HepG2 (cell line): ENCODE data around the gene SIK3. TPM values are rescaled to one million over a fixed set of nuclear protein-coding genes. Genes with fewer than 3 reads are reported as not detected.

Experiments used
- ATAC-seq: fragments of 200-7000 bp; cut with Tn5 transposase; 3 replicates; pipeline ENCODE4 v1.9.1; 2020; ENCODE audit warnings: mild to moderate bottlenecking, moderate library complexity
- BruUV-seq: library from RNA; stranded (reverse); fragments of 400-500 nt; replicated peaks from 2 replicates; lab custom pipeline; 2021; lab: Mats Ljungman, UMichigan
- CTCF ChIA-PET: fragments of 300-600 bp; formaldehyde crosslinking; extraction: SDS; loops from one replicate; lab custom pipeline; 2021; ENCODE audit warnings: low total read pairs, inconsistent platforms, low intra/inter-chr PET ratio; lab: Yijun Ruan, JAX
- POLR2A ChIA-PET: fragments of 350-600 bp; sonication (Branson Sonifier 250); formaldehyde crosslinking; loops from one replicate; lab custom pipeline; 2020; ENCODE audit warnings: antibody characterized with exemption, inconsistent platforms; lab: Yijun Ruan, JAX
- DNase-seq: peaks from one replicate; pipeline ENCODE4 v3.0.0-alpha.2; 2015; ENCODE audit warnings: low spot score
- FAIRE-seq: peaks from 3 replicates; lab custom pipeline; 2011; peaks lifted over from hg19 to GRCh38; lab: Jason Lieb, UNC
- H2AFZ ChIP-seq: one replicate; pipeline ENCODE4 v1.6.1; 2011; ENCODE audit warnings: low read length, inconsistent platforms
- H3K27ac ChIP-seq: fragments of 300-600 bp; 3 replicates; pipeline ENCODE4 v1.8.0; 2011; ENCODE audit warnings: mixed run types, mild to moderate bottlenecking, mixed read lengths, low read length, inconsistent platforms; ENCODE audit not compliant: insufficient read depth; ENCODE audit errors: extremely low read length
- H3K27me3 ChIP-seq, 2 experiments: fragments of 200-600 bp in 1 of 2; 2 replicates in 1 of 2; 3 replicates in 1 of 2; pipeline versions ENCODE4 v1.6.0 to v1.8.0; 2011; ENCODE audit warnings: low read length in 2 of 2, mild to moderate bottlenecking in 2 of 2, moderate library complexity in 2 of 2, inconsistent platforms in 1 of 2; ENCODE audit not compliant: insufficient read depth in 2 of 2, control insufficient read depth in 1 of 2
- H3K36me3 ChIP-seq, 2 experiments: fragments of 200-600 bp in 1 of 2; replicated peaks in 1 of 2; 2 replicates in 1 of 2; 3 replicates in 1 of 2; pipeline versions ENCODE4 v1.5.1 to v1.8.0; 2011; ENCODE audit warnings: low read length in 2 of 2, inconsistent platforms in 1 of 2; ENCODE audit not compliant: insufficient read depth in 2 of 2, control insufficient read depth in 1 of 2
- H3K4me1 ChIP-seq: 2 replicates; pipeline ENCODE4 v1.5.1; 2012; ENCODE audit warnings: low read length, inconsistent platforms; ENCODE audit not compliant: insufficient read depth
- H3K4me2 ChIP-seq: 2 replicates; pipeline ENCODE4 v1.6.0; 2011; ENCODE audit warnings: low read depth, low read length, inconsistent platforms
- H3K4me3 ChIP-seq, 3 experiments: fragments of 200-600 bp in 1 of 3; sonication (generic), shearing (Covaris generic) in 1 of 3; replicated peaks in 1 of 3; 2 replicates each; pipeline ENCODE4 v1.5.1; 2011 to 2016; ENCODE audit warnings: low read length in 3 of 3, inconsistent platforms in 2 of 3, low read depth in 2 of 3, mild to moderate bottlenecking in 2 of 3, control low read depth in 1 of 3, mixed read lengths in 1 of 3; ENCODE audit not compliant: insufficient read depth in 1 of 3
- H3K79me2 ChIP-seq: one replicate; pipeline ENCODE4 v1.6.1; 2011; ENCODE audit warnings: low read length, inconsistent platforms; ENCODE audit not compliant: insufficient read depth
- H3K9ac ChIP-seq: 2 replicates; pipeline ENCODE4 v1.6.0; 2011; ENCODE audit warnings: mild to moderate bottlenecking, low read depth, low read length, inconsistent platforms; ENCODE audit not compliant: insufficient read depth
- H3K9me3 ChIP-seq: 2 replicates; pipeline ENCODE4 v1.5.1; 2012; ENCODE audit warnings: mild to moderate bottlenecking, low read length
- H4K20me1 ChIP-seq: 2 replicates; pipeline ENCODE4 v1.6.0; 2011; ENCODE audit warnings: inconsistent platforms, mild to moderate bottlenecking, low read length, moderate library complexity; ENCODE audit not compliant: insufficient read depth
- GZF1 ChIP-seq: sonication (generic); formaldehyde crosslinking; IDR thresholded peaks from 2 replicates; pipeline ENCODE4 v1.5.1; 2020; ENCODE audit warnings: mild to moderate bottlenecking, missing genetic modification reagents
- NFYB ChIP-seq: sonication (generic); formaldehyde crosslinking; IDR thresholded peaks from 2 replicates; pipeline ENCODE4 v1.4.0; 2020; ENCODE audit warnings: missing genetic modification reagents
- ONECUT2 ChIP-seq: sonication (generic); formaldehyde crosslinking; IDR thresholded peaks from 2 replicates; pipeline ENCODE4 v1.4.0; 2020; ENCODE audit warnings: missing genetic modification reagents
- ZNF691 ChIP-seq: sonication (generic); formaldehyde crosslinking; IDR thresholded peaks from 2 replicates; pipeline ENCODE4 v1.4.0; 2020; ENCODE audit warnings: missing genetic modification reagents, low read depth, mild to moderate bottlenecking, borderline replicate concordance
- WGBS: methylation state at CpG from one replicate; pipeline ENCODE4 v1.1.6; 2017; ENCODE audit warnings: low lambda C conversion rate; 5-methylcytosine and 5-hydroxymethylcytosine counted together
- in situ Hi-C: cut with HindIII; loops from 2 replicates; pipeline ENCODE4 v1.10.0; 2017; ENCODE audit warnings: low pct_unique_long_range_greater_than_20kb; ENCODE audit not compliant: extremely low pct_ligation_motif_present
- intact Hi-C: fragments of 100-400 bp; cut with micrococcal nuclease; formaldehyde crosslinking; loops from one replicate; pipeline ENCODE4 v1.10.0; 2022; ENCODE audit not compliant: unreplicated experiment
- polyA plus RNA-seq, 8 experiments: library from polyadenylated mRNA; depleted of rRNA in 3 of 8; stranded (reverse) in 7 of 8; unstranded in 1 of 8; fragments of >200 nt; fragmentation: Illumina TruSeq in 4 of 8; extraction: Trizol in 4 of 8; gene quantifications; 2 replicates each; pipeline versions ENCODE4 v1.2.1 to v1.2.3, GENCODE V29; 2011 to 2016; ENCODE audit warnings: low read depth in 4 of 8, missing spikeins in 1 of 8, mixed read lengths in 1 of 8; ENCODE audit not compliant: insufficient read depth in 1 of 8
- total RNA-seq, 5 experiments: library from RNA; depleted of rRNA; stranded (reverse); fragments of >200 nt; fragmentation: Illumina TruSeq; extraction: Trizol; gene quantifications; 2 replicates each; pipeline ENCODE4 v1.2.3, GENCODE V29; 2016; ENCODE audit warnings: low read depth in 1 of 5
- TF ChIP-seq, protein P1 (sequence below): sonication (generic); formaldehyde crosslinking; IDR thresholded peaks from 2 replicates; pipeline ENCODE4 v1.4.0; 2020; ENCODE audit warnings: missing genetic modification reagents, borderline replicate concordance

The SIK3 gene
- total and polyA plus RNA-seq, 2 of the 13 experiments (the other 11 are each of a cell fraction or from before 2014, with no cell fraction given) = 5.7 to 9.8 TPM

GRCh38 chr11:116895048-116895757 lies 203.0 kb downstream of the SIK3 start (continued):
- TF ChIP-seq NFYB (CRISPR knock-in tag) (no peak), ZNF691 (no peak)
- TF ChIP-seq, protein P1, sequence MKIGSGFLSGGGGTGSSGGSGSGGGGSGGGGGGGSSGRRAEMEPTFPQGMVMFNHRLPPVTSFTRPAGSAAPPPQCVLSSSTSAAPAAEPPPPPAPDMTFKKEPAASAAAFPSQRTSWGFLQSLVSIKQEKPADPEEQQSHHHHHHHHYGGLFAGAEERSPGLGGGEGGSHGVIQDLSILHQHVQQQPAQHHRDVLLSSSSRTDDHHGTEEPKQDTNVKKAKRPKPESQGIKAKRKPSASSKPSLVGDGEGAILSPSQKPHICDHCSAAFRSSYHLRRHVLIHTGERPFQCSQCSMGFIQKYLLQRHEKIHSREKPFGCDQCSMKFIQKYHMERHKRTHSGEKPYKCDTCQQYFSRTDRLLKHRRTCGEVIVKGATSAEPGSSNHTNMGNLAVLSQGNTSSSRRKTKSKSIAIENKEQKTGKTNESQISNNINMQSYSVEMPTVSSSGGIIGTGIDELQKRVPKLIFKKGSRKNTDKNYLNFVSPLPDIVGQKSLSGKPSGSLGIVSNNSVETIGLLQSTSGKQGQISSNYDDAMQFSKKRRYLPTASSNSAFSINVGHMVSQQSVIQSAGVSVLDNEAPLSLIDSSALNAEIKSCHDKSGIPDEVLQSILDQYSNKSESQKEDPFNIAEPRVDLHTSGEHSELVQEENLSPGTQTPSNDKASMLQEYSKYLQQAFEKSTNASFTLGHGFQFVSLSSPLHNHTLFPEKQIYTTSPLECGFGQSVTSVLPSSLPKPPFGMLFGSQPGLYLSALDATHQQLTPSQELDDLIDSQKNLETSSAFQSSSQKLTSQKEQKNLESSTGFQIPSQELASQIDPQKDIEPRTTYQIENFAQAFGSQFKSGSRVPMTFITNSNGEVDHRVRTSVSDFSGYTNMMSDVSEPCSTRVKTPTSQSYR = no peak

DNA sequence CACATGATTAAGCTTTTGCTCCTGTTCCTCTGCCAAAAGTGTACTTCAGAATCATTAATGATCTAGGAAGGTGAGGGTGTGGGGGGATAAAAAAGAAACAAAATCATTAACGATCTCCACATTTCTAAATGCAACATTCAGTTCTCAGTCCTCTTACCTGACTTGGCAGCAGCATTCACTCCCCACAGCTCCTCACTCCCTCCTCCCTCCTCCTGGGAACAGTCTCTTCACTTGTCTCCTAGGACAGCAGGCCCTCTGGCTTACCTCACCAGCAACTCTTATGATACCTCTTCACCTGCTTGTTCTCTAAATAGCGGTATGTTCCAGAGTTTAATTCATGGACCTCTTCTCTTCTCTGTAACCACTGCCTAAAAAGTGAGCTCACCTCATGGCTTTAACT lies 204.3 kb downstream of the SIK3 start:
- Histone ChIP-seq H3K9me3 (no peaks in the 10 kb centered on the region), H4K20me1 (no peaks in the 10 kb centered on the region), H3K36me3 (peaks cover 7 to 44% of the 10 kb centered on the region in 2 experiments), H3K27me3 (no peaks in the 10 kb centered on the region), H2AFZ (no peak overlapping the region), H3K79me2 (no peaks in the 10 kb centered on the region), H3K4me1 (peaks cover 15% of the 10 kb centered on the region), H3K27ac (no peak overlapping the region), H3K4me2 (no peak overlapping the region), H3K9ac (no peak overlapping the region), H3K4me3 (no peak overlapping the region)
- FAIRE-seq (no peak), DNase-seq (no peak), ATAC-seq (no peak)
- 97% methylated on average over 2 of the region's 2 CpGs for WGBS
- no TSS peak for BruUV-seq
- in situ Hi-C loops (no loop called here), intact Hi-C loops (no loop called here)
- TF ChIP-seq GZF1 (CRISPR knock-in tag) (no peak), ONECUT2 (CRISPR knock-in tag) (no peak)
- POLR2A ChIA-PET = no interaction called here
- CTCF ChIA-PET = no interaction called here
